DOHH2 (cell line): ENCODE results near the gene ADAMTS13.

Experiments
- EZH2phosphoT487 ChIP-seq: fragments of 200-600 bp; sonication (generic); IDR thresholded peaks from 2 replicates; pipeline ENCODE4 v1.6.1; 2017; ENCODE audit warnings: borderline replicate concordance, mild to moderate bottlenecking, antibody characterized with exemption, low read length, moderate library complexity, mixed read lengths
- TF ChIP-seq, protein P1 (sequence below): fragments of 200-600 bp; sonication (generic); IDR thresholded peaks from one replicate; pipeline ENCODE4 v1.5.1; 2014; ENCODE audit warnings: antibody characterized with exemption, mild to moderate bottlenecking, low read depth, low read length; ENCODE audit not compliant: poor library complexity, severe bottlenecking

DNA sequence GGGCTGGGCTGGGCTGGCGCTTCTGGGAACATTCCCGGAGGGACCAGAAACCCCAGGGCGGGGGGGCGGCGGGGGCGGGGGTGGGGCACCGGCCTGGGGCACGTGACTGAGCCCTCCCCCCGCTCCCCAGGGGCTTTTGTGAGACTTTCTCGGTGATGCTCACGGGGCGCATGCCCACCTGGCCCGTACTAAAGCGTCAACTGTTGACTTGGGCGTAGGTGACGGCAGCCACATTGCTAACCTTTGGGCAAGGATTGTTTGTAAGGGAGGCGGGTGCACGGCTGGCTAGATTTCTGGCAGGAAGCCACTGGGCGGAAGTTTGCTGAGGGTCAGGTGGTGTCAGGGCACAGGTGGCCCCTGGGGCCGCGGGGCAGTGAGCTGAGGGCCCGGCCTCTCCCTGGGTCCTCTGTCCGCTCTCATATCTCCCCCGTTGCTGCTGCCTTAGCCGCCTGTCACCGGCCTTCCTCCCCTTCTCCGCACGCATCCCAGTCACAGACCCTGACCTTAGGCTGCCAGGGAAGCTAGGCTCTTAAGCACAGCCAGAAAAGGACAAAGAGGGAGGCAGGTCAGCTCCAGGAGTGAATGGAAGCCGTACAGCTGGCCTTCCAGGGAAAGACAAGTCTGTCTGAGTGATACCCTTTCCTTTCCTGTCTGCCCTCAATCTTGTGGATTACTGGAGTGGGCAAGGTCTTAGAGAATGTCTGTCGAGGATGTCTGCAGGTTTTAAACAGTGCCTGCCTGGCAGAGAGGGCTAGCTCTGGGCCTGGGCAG lies 38.4 kb downstream of the ADAMTS13 start:
- TF ChIP-seq, protein P1, sequence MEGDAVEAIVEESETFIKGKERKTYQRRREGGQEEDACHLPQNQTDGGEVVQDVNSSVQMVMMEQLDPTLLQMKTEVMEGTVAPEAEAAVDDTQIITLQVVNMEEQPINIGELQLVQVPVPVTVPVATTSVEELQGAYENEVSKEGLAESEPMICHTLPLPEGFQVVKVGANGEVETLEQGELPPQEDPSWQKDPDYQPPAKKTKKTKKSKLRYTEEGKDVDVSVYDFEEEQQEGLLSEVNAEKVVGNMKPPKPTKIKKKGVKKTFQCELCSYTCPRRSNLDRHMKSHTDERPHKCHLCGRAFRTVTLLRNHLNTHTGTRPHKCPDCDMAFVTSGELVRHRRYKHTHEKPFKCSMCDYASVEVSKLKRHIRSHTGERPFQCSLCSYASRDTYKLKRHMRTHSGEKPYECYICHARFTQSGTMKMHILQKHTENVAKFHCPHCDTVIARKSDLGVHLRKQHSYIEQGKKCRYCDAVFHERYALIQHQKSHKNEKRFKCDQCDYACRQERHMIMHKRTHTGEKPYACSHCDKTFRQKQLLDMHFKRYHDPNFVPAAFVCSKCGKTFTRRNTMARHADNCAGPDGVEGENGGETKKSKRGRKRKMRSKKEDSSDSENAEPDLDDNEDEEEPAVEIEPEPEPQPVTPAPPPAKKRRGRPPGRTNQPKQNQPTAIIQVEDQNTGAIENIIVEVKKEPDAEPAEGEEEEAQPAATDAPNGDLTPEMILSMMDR = no peak
- no peak for TF ChIP-seq EZH2phosphoT487
